Islet of Langerhans (tissue), 1 donor: ENCODE results near the gene DIAPH2.

Experiments used
- FAIRE-seq: peaks from one replicate; lab custom pipeline; 2011; peaks lifted over from hg19 to GRCh38; lab: Jason Lieb, UNC

Gene DIAPH2

DNA sequence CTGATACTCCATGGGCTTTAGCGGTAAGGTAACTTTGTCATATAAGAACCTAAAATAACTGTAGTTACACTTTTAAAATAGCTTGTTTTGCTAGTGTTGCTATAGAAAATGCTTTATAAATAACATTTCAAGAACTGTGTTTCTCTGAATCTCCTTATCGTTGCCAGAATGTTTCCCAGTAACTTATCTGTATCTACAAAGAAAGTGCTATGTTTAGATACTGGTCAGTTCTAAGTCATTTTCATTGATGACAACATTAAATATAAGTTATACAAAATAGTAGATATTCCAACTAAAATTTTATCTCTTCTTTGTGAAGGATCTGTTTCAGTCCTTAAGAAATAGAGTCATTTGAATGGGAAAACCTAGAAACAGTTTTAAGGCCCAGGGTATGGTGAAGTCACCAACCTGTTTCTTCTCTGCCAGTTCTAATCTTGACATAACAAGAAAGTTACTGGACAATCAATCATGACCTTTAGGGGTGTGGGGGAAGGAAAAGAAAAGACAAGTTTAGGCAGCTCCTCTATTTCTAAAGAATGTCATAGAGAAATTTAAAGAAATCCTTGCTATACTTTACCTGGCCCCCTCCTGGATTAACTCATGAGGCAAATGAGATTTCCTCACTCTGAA, 625.0 kb downstream of the DIAPH2 start:
- no peak for FAIRE-seq

DNA sequence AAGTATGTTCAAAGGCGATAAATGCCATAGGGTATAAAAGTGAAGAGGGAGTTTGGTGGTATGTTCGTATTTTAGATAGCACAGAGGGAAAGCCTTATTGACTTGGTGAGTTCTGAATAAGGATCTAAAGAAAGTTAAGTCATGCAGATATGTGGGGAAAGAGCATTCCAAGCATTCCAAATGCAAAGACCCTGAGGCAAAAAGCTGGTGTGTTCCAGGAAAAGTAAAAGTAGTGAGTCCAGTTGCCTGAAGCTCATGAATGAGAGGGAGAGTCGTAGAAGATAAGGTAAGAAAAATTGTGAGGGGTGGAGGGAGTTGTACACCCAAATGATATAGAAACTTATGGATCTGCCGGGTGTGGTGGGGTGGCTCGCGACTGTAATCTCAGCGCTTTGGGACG, 625.7 kb downstream of the DIAPH2 start:
- FAIRE-seq = no peak

DNA sequence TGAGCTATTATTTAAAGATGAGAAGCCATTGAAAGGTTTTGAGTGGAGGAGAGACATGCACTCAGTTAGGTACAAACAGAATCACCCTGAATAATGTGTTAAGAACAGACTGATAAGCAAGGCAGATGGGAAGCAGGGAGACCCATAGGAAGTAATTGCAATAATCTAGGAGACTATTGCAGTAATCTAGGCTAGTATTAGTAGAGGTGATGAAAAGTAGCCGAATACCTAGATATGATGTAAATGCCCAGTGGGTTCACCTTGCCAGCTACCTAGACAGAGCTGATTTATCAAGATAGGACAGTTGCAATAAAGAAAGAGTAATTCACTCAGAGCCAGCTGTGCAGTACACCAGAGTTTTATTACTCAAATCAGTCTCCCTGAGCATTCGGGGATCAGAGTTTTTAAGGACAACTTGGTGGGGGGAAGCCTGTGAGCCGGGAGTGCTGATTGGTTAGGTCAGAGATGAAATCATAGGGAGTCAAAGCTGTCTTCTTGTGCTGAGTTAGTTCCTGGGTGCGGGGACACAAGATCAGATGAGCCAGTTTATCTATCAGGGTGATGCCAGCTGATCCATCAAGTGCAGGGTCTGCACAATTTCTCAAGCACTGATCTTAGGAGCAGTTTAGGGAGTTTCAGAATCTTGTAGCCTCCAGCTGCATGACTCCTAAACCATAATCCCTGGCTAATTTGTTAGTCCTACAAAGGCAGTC, 626.6 kb downstream of the DIAPH2 start:
- FAIRE-seq = no peak

DNA sequence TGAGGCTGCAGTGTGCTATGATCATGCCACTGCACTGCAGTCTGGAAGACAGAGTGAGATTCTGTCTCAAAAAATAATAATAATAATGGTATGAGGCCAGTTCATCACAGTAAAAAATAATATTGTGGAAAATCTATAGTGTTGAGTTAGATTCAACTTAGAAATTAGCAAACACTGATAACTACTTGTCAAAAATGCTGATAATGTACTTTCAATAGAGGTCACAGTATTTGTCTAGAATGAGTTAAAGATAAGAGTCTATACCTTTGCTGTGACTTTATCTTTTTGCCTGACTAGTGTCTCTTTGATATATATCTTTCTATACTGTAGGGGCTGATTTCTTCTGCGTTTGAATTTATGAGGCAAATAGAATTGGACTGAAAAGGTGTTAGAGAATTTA, 629.7 kb downstream of the DIAPH2 start:
- FAIRE-seq = no peak

DNA sequence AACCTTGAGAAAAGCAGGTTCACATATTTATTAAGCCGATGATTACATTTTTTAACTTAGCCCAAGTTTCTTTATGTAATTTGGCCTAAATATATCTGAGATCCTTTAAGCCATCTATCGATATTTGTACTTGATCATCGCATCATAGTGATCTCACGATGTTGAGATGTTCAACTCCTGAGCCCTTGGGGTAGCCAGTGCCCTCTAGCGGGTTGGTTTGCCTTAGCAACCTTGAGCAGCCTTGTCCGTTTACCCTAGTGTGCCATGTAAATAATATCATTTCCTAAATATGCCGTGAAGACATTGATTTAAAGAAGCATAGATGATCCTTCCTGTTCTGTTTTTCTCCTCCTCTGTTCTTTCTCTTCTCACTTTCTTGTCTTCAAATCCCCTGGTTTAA, 631.3 kb downstream of the DIAPH2 start:
- no peak for FAIRE-seq

DNA sequence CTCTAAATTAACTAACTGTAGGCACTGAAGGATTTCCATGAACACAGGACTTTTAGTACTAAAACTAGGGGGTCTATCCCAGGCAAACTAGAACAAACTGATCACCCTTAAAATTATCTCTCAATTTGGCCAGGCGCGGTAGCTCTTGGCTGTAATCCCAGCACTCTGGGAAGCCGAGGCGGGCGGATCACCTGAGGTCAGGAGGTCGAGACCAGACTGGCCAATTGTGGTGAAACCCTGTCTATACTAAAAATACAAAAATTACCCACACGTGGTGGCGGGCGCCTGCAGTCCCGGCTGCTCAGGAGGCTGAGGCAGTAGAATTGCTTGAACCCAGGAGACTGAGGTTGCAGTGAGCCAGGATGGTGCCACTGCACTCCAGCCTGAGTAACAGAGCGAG, 635.7 kb downstream of the DIAPH2 start:
- no peak for FAIRE-seq

DNA sequence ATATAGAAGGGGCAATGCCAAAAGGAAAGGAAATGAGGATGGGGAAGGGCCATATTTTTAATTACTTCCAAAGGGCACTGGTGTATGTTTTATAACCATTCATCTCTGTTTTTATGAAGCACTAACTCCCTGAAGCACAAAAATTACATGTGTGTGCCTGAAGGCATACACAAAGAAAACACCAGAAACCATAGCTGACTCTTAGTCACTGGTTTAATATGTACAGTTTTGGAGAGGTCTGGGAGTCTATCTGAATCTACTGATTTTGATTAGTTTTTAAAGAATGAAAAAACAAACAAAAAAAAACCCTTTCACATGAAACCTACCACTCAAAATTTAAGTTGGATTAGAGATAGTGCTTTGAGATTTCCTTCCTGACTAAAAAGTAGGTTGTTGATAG, 637.8 kb downstream of the DIAPH2 start:
- no peak for FAIRE-seq

DNA sequence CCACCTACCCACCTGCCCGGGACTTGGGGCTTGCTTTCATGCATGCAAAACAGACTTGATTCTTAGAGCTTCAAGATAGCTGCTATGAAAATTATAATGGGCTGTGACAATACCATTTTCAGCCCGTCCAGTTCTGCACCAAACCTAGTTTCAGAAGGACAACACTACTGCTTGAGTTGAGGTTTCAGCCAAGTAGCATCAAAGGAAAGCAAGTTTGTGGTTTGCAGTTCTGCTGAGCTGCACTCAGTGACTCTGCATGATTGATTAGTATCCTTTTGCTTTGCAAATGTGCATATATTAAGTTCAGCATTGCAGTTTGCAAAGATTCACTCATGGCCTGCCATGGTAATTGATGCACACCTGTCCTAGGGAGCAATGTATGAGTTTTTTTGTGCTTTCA, 641.8 kb downstream of the DIAPH2 start:
- FAIRE-seq = no peak

DNA sequence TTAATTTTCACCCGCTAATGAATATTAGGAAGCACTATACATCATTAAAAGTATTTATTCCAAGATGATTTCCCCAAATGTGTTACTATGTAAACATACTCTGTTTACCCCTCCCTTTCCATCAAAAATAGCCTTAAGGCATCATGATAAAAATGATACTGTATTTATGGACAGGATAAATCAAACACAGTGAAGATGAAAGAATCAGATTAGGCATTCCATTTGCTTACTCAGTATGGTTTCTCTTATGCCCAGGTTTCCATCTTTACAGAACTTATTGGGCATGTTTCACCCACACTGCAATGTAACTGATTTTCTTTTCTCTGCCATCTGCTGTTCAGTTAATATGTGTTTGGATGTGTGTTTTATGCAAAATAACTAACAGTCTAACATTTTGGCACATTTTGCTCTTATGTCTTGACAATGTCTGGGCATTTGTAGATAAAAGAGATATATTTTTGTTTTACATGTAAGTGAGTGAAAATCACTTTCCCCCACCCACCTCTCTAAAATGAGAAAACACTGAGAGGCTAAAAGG, 644.3 kb downstream of the DIAPH2 start:
- no peak for FAIRE-seq

DNA sequence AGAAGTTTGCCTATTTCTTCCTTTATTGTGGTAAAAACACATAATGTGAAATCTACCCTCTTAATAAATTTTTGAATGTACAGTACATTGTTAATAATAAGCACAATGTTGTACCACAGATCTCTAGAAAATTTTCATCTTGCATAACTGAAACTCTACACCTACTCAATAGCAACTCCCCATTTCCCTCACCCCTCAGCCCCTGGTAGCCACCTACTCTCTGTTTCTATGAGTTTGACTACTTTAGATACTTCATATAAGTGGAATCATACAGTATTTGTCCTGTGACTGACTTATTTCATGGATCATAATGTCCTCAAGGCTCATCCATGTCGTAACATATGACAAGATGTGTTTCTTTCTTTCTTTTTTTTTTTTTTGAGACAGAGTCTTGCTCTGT, 645.5 kb downstream of the DIAPH2 start:
- peak; percentile 30 for FAIRE-seq

DNA sequence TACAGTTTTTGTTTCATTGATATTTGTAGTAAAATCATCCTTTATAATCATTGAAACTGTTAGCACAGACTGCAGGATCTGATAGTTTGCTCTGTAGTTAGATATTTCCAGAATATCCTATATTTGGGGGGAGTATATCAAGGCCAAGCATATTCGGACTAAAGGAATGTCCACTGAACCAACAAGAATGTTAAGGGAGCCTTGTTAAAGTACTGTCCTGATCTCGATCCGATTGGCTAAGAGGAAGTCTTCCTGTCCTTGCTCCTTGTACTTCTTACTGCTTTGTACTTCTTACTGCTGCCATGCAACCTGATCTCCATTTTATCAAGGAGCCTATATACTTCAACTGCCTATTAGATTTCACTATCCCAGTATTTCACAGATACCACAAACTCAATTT, 648.3 kb downstream of the DIAPH2 start:
- no peak for FAIRE-seq

DNA sequence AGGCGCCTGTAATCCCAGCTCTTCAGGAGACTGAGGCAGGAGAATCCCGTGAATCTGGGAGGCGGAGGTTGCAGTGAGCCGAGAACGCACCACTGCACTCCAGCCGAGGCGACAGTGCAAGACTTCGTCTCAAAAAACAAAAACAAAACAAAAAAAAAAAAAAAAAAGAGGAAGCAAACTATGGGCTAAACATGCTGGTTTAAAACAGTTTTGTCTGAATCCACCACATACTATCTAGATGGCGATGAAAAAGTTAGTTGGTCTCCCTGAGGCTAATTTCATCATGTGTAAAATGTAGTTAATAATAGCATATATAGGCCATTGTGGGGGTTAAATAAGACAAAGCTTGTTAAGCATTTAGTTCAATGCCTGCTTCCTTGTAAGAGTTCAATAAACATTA, 650.2 kb downstream of the DIAPH2 start:
- FAIRE-seq = peak; percentile 33

DNA sequence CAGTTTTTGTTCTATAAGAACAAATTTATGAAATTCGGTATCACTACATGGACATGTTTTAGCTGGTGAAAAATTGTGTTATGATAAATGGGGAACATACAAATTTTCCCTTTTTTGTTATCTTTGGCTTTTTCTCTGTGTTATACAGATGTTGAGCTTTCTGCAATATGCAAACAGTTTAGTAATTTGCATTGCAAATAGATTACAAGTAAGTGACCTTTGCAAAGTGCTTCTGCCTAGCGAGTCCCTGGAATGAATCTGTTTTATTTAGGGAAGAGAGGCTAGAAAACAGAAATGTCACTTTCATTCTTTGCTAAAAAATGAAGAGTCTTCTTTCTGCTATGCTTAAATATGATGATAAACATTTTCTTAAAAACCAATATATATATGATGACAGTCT, 660.1 kb downstream of the DIAPH2 start:
- no peak for FAIRE-seq

DNA sequence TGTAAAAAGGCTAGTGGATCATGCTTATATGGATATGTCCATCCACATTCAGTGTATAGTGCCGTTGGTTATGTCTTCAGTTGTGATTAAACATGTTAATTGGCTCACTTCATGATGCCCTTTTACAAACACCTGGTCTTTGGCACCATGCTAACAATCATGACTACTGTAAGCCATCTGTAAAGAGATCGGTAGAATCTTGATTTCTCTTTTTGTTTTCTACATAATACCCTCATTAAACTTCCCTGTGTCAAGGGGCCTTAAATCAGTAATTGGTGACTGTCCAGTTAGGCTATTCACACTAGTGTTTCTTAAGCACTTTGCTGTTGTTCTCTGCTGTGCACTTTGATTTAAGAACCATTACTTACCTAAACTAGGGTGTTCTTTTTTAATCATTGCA, 674.3 kb downstream of the DIAPH2 start:
- FAIRE-seq = peak; percentile 68

DNA sequence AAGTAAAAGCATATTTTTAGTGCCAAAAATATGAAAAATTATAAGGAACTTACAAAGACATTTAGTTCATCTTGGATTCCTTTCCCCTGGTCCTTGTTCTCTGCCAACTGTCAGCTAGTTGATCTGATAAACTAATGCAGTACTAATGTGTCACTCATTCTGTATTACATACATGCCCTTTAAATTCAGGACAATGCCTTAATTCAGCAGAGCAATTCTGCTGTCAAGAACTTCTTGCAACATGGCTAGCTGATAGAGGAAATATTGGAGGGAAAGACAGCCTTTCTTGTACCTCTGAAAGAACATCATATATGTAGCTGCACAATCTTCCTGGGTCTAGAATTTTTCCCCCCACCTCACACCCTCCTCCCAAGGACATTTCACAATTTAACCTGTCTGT, 679.2 kb downstream of the DIAPH2 start:
- no peak for FAIRE-seq

DNA sequence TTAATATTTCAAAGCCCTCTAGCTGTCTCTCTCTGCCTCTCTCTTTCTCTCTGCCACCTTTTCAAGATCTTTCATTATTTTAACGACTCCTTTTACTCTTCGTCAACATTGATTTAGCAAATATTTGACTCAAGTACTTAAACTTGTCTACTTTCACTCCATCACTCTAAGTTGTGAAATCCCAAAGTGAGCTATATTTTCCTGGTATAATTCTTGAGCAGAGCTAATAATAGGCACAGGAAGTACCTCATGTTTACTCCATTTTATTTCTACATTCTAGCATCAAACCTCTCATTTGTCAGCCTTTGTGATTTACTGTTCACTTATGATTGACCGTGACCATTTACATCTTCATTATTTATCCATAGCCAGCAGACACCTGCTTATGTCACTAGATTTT, 681.6 kb downstream of the DIAPH2 start:
- FAIRE-seq = no peak

DNA sequence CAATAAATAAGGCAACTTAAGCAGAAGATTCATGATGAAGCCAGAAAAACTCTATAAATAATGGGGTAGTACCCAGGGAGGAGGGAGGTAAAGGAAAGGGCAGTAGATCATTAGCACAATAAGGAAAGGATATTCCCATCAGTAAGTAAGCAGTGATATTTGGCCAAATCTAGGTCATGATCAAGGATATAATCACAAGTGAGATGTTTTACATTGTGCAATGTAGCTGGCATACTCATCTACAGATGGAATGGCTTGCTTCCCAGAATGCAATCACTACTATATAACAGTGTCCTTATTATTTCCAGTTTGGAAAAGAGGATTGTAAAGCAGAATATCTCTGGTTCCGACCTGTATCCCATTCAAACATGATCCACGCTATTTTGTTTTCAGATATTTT, 682.5 kb downstream of the DIAPH2 start:
- FAIRE-seq = no peak

DNA sequence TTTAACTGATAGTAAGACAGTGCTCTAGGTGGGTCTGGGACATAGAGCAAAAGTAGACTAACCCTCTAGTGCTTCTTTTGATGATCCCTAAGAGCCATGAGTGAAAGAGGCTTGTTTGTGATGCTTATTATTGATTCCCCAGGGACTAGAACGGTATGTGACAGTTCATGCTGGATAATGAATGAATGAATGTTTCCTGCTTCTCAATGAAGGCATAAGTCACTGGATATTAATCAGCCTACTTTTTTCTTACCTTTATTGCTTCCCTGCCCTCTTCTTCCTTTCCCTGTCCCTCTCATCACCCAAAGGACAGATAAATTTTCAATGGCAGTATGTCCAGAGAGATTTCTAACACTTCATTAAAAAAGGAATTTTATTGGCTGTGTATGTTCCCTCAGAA, 685.3 kb downstream of the DIAPH2 start:
- FAIRE-seq = no peak

DNA sequence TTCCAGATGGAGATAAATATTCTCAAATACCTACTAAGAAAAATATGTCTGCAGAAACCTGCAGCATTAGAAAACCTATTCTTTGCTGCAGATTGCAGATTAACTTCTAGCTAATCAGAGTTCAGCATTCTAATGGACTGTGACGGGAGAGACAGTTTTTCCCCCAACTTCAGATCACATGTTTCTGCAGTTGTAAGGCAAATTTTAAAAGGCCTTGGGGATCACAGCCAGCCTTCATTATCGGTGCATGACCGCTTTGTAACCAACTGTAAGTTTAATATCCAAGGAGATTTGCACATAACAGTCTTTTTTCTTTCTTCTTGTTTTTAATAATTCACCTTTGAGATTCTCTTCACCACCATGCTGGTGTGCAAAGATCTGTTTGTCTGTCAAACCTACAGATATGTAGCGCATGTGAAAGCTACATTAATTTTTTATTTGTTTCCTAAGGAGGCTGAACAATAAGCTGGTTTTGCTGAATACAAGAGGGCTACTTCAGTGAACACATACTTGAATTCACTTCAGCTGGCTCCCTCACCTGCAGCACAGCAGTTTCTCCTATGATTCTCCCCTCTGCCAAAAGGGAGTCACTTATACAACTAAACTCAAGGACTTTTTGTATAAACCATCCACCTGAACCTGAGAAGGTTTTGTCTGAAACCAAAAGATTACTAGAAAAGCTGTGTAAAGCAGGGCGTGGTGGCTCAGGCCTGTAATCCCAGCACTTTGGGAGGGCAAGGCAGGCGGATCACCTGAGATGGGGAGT, 687.5 kb downstream of the DIAPH2 start:
- FAIRE-seq = no peak

DNA sequence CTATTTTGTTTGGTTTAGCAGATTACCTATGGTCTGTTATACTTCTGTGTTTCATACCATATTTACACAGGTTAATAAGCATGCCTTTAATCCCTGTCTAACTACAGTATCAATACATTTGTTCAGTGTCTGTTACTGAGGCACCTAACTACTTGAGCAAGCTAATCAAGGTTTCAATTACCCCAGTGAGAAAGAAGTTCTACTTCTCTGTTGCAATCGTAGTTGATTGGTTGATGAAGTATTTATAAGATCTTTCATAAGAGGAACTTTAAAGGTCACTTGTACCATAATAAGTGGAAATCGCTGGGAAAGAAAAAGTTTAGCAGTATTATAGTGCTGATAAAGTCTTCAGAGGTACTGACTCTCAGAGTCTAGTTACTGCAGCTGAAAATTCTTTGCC, 689.6 kb downstream of the DIAPH2 start:
- no peak for FAIRE-seq

DNA sequence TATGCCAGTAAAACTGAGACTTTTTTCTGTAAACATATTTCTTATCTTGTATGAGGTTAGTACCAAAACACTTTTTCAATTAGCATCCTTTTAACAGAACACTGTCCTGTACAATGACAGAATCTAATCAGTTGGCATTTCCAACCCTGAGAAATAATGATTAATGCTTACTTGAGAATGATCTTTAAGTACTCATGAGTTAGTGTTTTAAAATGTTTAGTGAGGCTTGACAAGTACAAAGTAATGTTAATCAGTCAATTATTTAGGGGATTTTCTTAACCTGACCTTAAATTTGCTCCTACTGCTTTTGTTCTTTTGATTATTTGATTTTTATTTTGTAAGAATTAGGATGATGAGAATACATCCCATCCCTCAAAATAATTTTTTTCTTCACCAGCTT, 695.6 kb downstream of the DIAPH2 start:
- peak; percentile 87 for FAIRE-seq

DNA sequence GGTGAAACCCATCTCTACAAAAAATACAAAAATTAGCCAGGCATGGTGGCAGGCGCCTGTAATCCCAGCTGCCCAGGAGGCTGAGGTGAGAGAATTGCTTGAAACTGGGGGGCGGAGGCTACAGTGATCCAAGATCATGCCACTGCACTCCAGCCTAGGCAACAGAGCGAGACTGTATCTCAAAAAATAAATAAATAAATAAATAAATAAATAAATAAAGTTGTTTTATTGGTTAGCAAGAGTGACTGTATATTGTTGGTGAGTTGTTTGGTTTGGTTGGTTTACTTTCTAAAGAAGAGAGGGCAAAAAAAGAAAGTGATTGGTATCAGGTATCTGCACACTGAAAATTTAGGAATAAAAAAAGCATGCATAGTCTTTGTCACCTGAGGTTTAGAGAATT, 700.0 kb downstream of the DIAPH2 start:
- FAIRE-seq = no peak

DNA sequence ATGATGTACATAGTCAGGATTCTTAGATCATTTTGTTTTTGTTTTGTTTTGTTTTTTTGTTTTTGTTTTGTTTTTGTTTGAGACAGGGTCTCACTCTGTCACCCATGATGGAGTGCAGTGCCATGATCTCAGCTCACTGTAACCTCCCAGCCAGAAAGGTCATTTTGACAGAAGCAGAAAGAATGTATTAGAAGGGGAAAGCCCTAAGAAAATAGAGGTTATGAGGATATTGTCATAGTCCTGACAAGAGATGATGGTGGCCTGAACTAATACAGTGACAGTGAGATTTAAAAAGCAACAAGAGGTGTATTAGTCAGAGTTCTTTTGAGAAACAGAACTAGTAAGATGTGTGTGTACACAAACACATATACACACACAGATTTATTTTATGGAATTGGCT, 702.4 kb downstream of the DIAPH2 start:
- no peak for FAIRE-seq
